CD4-positive, alpha-beta T cell (primary cell): ENCODE data around the gene TDRD7. TPM values are rescaled to one million over a fixed set of nuclear protein-coding genes. Genes with fewer than 3 reads are reported as not detected.

Experiments
- ATAC-seq: fragments of 200-7000 bp; cut with Tn5 transposase; one replicate; pipeline ENCODE4 v1.10.0; 2022; ENCODE audit warnings: mild to moderate bottlenecking; ENCODE audit not compliant: poor library complexity
- CTCF ChIA-PET: fragments of 350-600 bp; sonication (Branson Sonifier 250); formaldehyde crosslinking; loops from one replicate; lab custom pipeline; 2021; ENCODE audit warnings: antibody characterized with exemption, inconsistent platforms; lab: Charles Lee
- POLR2A ChIA-PET: fragments of 350-600 bp; sonication (Branson Sonifier 250); formaldehyde crosslinking; loops from one replicate; lab custom pipeline; 2021; ENCODE audit warnings: antibody characterized with exemption, inconsistent platforms; lab: Charles Lee
- DNase-seq, 14 experiments: peaks; one replicate each; pipeline ENCODE4 v3.0.0-alpha.2; 2013 to 2020; ENCODE audit warnings: mixed read lengths in 2 of 14
- H3K27ac ChIP-seq, 2 donors: one replicate each; pipeline versions ENCODE4 v1.5.1 to v1.7.0; 2013; ENCODE audit warnings: low read length in 2 of 2, low read depth in 1 of 2, mild to moderate bottlenecking in 1 of 2
- H3K27me3 ChIP-seq, 2 experiments: 1 replicate in 1 of 2; 2 replicates in 1 of 2; pipeline versions ENCODE4 v1.6.1 to v1.7.0; 2013; ENCODE audit warnings: low read length in 2 of 2, control low read depth in 1 of 2, mild to moderate bottlenecking in 1 of 2, moderate library complexity in 1 of 2; ENCODE audit not compliant: insufficient read depth in 2 of 2, control insufficient read depth in 1 of 2
- H3K36me3 ChIP-seq: one replicate; pipeline ENCODE4 v1.6.1; 2013; ENCODE audit warnings: low read length, control low read depth; ENCODE audit not compliant: insufficient read depth
- H3K4me1 ChIP-seq: one replicate; pipeline ENCODE4 v1.6.1; 2013; ENCODE audit warnings: low read length, control low read depth; ENCODE audit not compliant: insufficient read depth
- H3K4me3 ChIP-seq: one replicate; pipeline ENCODE4 v1.5.1; 2013; ENCODE audit warnings: mild to moderate bottlenecking, low read length, moderate library complexity
- H3K9me3 ChIP-seq, 2 experiments: 1 replicate in 1 of 2; 2 replicates in 1 of 2; pipeline versions ENCODE4 v1.6.1 to v1.7.0; 2013; ENCODE audit warnings: low read length in 2 of 2, mild to moderate bottlenecking in 2 of 2, control low read depth in 1 of 2, moderate library complexity in 1 of 2; ENCODE audit not compliant: control insufficient read depth in 1 of 2, insufficient read depth in 1 of 2
- H3K27ac Mint-ChIP-seq: one replicate; pipeline ENCODE4 v1.8.0; 2020; ENCODE audit warnings: mixed read lengths
- H3K27me3 Mint-ChIP-seq: one replicate; pipeline ENCODE4 v1.8.0; 2021; ENCODE audit warnings: mixed read lengths
- H3K36me3 Mint-ChIP-seq: one replicate; pipeline ENCODE4 v1.8.0; 2021; ENCODE audit warnings: low read depth, mixed read lengths
- H3K4me1 Mint-ChIP-seq: one replicate; pipeline ENCODE4 v1.8.0; 2021; ENCODE audit warnings: low read depth, mixed read lengths
- H3K4me3 Mint-ChIP-seq: one replicate; pipeline ENCODE4 v1.8.0; 2020; ENCODE audit warnings: mild to moderate bottlenecking, mixed read lengths
- H3K9me3 Mint-ChIP-seq: one replicate; pipeline ENCODE4 v1.8.0; 2020; ENCODE audit warnings: mixed read lengths
- intact Hi-C, 2 experiments: fragments of 100-400 bp; cut with DNase I in 1 of 2; cut with micrococcal nuclease in 1 of 2; formaldehyde crosslinking; loops; one replicate each; pipeline versions ENCODE4 v1.15.1 to v1.9.0; 2023 to 2025; cut with DNase I, micrococcal nuclease
- total RNA-seq, 174 experiments: library from RNA in 2 of 174; stranded (reverse) in 2 of 174; gene quantifications; one replicate each; pipeline ENCODE4 v1.2.3 and lab custom pipeline; 2021 to 2026
- TF ChIP-seq, protein P1 (sequence below): fragments of 200-600 bp; IDR thresholded peaks from one replicate; pipeline ENCODE4 v1.8.0; 2022; ENCODE audit warnings: antibody characterized with exemption, mild to moderate bottlenecking

Gene TDRD7
- total RNA-seq, 2 experiments from 2014 or later: 3.3 to 3.6 TPM

DNA sequence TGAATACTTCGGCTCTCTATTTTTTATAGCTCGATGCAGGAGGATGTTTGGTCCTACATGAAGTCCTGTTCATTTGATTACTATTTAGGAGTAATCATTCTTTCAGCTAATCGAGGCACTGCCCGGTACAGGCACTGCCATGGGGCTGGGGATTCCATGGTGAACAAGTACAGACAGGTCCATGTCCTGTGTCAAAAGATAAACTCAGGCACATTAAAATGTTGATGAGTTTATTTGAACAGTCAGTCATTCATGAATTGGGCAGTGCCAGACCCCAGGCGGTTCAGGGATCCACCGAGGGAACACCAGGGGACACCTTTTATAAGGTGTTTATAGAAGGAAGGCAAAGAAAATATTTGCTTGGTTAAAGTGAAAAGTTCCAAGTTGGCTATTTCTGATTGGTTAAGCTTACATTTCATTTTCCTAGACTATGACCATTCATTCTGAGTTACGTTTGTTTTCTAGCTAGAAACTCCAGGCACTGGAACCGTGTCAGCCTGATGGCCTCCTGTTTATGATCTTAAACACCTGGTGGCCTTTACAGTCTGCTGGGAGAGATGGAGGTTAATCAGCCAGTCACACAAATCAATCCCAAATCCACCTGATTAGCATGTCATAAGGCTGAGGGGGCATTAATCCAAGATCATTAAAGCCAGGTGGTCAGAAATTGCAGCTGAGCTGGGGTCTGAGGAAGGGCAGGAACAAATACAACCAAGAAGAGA is 47.0 kb upstream of the TDRD7 start:
- no peak for ATAC-seq
- peaks cover 4% of the 10 kb centered on the region for H3K4me1 ChIP-seq

GRCh38 chr9:97365634-97366033 is 46.3 kb upstream of the TDRD7 start:
- no peak for DNase-seq
- H3K4me1 Mint-ChIP-seq: no peaks in the 10 kb centered on the region
- no peak overlapping the region for H3K4me3 Mint-ChIP-seq
- peaks cover 53% of the 10 kb centered on the region for H3K36me3 Mint-ChIP-seq
- peaks cover 6% of the 10 kb centered on the region for H3K9me3 Mint-ChIP-seq
- ChIA-PET POLR2A (no interaction called here), CTCF (no interaction called here)
- no peak overlapping the region for H3K27ac ChIP-seq
- H3K9me3 ChIP-seq: peaks cover 4 to 7% of the 10 kb centered on the region in 2 experiments
- no peak for ATAC-seq
- H3K36me3 ChIP-seq: no peaks in the 10 kb centered on the region
- no peaks in the 10 kb centered on the region for H3K27me3 ChIP-seq
- TF ChIP-seq, protein P1, sequence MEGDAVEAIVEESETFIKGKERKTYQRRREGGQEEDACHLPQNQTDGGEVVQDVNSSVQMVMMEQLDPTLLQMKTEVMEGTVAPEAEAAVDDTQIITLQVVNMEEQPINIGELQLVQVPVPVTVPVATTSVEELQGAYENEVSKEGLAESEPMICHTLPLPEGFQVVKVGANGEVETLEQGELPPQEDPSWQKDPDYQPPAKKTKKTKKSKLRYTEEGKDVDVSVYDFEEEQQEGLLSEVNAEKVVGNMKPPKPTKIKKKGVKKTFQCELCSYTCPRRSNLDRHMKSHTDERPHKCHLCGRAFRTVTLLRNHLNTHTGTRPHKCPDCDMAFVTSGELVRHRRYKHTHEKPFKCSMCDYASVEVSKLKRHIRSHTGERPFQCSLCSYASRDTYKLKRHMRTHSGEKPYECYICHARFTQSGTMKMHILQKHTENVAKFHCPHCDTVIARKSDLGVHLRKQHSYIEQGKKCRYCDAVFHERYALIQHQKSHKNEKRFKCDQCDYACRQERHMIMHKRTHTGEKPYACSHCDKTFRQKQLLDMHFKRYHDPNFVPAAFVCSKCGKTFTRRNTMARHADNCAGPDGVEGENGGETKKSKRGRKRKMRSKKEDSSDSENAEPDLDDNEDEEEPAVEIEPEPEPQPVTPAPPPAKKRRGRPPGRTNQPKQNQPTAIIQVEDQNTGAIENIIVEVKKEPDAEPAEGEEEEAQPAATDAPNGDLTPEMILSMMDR: no peak
- intact Hi-C loops: no loop called here
- H3K4me1 ChIP-seq: peaks cover 4% of the 10 kb centered on the region
- no peak overlapping the region for H3K27ac Mint-ChIP-seq
- H3K4me3 ChIP-seq: no peak overlapping the region
- no peaks in the 10 kb centered on the region for H3K27me3 Mint-ChIP-seq

More for the DNA sequence above, 47.0 kb upstream of the TDRD7 start:
- H3K27ac ChIP-seq: no peak overlapping the region
- intact Hi-C loops: no loop called here
- H3K36me3 Mint-ChIP-seq: peaks cover 48% of the 10 kb centered on the region
- no peak overlapping the region for H3K27ac Mint-ChIP-seq
- no peaks in the 10 kb centered on the region for H3K36me3 ChIP-seq
- ChIA-PET CTCF (no interaction called here), POLR2A (no interaction called here)
- DNase-seq: no peak
- no peaks in the 10 kb centered on the region for H3K27me3 ChIP-seq
- no peaks in the 10 kb centered on the region for H3K27me3 Mint-ChIP-seq
- no peak overlapping the region for H3K4me3 Mint-ChIP-seq
- peaks cover 4 to 7% of the 10 kb centered on the region in 2 experiments for H3K9me3 ChIP-seq
- H3K9me3 Mint-ChIP-seq: peaks cover 6% of the 10 kb centered on the region
- H3K4me1 Mint-ChIP-seq: no peaks in the 10 kb centered on the region
- H3K4me3 ChIP-seq: no peak overlapping the region
- TF ChIP-seq, protein P1: no peak

DNA sequence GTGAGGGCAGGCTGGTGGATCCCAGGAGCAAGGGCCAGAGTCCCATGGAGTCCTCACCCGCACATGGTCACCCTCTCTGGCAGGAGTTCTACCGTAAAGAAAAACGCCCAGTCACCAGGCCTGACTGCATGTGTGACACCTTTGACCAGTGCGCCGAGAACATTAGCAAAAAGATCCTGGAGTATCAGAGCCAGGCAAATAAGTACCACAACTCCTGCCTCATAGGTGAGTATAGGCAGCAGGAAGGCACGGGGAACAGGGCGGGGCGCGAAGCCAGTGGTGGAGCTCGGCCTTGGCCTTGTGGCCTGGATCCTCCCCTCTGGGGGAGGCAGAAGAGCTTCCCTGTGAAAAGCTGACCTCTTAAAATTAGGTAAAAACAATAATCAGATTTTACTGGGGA is 45.4 kb upstream of the TDRD7 start:
- Histone ChIP-seq H3K4me1 (peaks cover 4% of the 10 kb centered on the region), H3K27ac (no peak overlapping the region), H3K9me3 (peaks cover 4 to 7% of the 10 kb centered on the region in 2 experiments), H3K27me3 (no peaks in the 10 kb centered on the region), H3K36me3 (no peaks in the 10 kb centered on the region), H3K4me3 (no peak overlapping the region)
- no peaks in the 10 kb centered on the region for H3K27me3 Mint-ChIP-seq
- ChIA-PET POLR2A (no interaction called here), CTCF (no interaction called here)
- peaks cover 54% of the 10 kb centered on the region for H3K36me3 Mint-ChIP-seq
- H3K27ac Mint-ChIP-seq: no peak overlapping the region
- no peak overlapping the region for H3K4me3 Mint-ChIP-seq
- no peaks in the 10 kb centered on the region for H3K4me1 Mint-ChIP-seq
- peaks cover 6% of the 10 kb centered on the region for H3K9me3 Mint-ChIP-seq
- no peak for ATAC-seq
- DNase-seq: no peak
- TF ChIP-seq, protein P1: no peak
- intact Hi-C loops: no loop called here
